ENCODE data around the gene EFCC1.

Gene EFCC1

DNA sequence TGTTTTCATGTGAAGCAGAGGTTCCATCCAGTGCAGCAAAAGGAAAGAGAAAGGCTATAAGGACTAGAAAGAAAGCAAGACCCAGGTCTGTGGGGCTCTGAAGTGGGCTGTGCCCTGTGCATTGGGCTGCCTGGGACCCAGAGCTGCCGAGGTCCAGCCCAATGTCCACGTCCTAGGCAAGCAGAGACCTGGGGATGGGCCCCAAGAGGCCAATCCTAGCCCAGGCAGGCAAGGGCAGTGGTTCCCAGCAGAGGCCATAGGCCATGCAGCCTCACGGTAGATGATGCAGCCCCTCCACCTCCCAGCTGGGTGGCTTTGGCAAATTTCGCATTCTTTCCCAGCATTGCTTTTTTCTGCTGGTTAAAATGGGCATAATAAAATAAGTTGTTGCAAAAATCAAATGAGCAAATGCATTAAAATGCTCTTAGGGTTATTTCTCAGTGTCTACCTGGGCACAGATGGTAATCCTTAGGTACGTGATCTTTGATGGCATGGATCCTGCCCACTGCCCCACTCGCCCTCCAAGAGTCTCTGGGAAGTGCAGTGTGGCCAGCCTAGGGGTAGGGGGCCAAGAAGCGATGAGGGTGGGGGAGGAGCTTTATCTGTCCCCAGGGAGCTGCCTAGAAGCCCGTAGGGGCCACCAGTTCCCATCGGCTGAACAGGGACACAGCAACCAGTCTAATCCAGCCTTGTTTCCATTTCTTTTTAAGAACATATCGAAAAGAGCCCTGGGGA is 37.2 kb downstream of the EFCC1 start:
- Mint-ChIP-seq H3K9me3 (peaks cover 14% of the 10 kb centered on the region), H3K4me3 (no peak overlapping the region), H3K27ac (peak overlapping the region in 1 of 3 experiments; percentile 31), H3K36me3 (ENCODE audit: low read depth) (no peaks in the 10 kb centered on the region), H3K27me3 (ENCODE audit: low read depth) (peaks cover 6% of the 10 kb centered on the region), H3K4me1 (peaks cover 14% of the 10 kb centered on the region)
- TF ChIP-seq, protein P1, sequence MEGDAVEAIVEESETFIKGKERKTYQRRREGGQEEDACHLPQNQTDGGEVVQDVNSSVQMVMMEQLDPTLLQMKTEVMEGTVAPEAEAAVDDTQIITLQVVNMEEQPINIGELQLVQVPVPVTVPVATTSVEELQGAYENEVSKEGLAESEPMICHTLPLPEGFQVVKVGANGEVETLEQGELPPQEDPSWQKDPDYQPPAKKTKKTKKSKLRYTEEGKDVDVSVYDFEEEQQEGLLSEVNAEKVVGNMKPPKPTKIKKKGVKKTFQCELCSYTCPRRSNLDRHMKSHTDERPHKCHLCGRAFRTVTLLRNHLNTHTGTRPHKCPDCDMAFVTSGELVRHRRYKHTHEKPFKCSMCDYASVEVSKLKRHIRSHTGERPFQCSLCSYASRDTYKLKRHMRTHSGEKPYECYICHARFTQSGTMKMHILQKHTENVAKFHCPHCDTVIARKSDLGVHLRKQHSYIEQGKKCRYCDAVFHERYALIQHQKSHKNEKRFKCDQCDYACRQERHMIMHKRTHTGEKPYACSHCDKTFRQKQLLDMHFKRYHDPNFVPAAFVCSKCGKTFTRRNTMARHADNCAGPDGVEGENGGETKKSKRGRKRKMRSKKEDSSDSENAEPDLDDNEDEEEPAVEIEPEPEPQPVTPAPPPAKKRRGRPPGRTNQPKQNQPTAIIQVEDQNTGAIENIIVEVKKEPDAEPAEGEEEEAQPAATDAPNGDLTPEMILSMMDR (IDR thresholded peaks at IDR 0.05; ENCODE audit: unreplicated experiment in 3 of 3), result no peak

DNA sequence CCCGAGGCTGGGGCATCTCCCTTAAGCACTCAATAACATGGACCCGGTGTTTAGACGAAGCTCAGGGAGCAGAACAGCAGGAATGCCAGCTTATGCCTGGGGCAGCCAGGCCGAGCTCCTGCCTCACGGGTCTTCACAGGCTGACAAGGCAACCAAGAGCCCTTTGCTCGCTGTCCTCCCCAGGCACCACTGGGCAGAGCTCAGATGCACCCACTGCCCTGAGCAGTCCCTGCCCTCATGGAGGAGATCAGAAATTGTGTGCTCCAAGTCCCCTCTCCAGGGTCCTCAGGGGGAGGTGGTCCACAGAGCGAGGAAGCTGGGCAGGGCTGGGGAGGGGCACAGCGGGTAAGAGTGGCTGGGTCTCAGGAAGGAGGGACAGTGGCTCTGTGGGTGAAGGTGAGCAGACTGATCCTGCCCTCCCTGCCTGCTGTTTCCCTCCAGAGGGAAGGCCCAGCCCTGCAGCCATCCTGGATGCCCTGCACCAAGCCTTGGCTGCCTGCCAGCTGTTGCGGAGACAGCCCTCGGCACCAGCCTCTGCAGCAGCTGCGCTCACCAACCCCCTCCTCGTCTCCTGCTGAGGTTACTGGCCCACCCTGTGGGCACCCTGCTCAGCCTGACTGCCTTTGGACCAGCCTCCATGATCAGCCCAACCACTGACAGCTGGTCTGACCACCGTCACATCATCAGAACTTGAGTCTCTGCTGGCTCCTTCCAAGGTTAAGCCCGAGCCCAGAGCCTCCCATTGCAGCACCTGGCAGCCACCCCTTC is 38.4 kb downstream of the EFCC1 start:
- peaks cover 14% of the 10 kb centered on the region for H3K4me1 Mint-ChIP-seq
- H3K4me3 Mint-ChIP-seq, result no peak overlapping the region
- peak overlapping the region in 2 of 3 experiments; percentile 14 to 39 for H3K27ac Mint-ChIP-seq
- peaks cover 6% of the 10 kb centered on the region for H3K27me3 Mint-ChIP-seq (ENCODE audit: low read depth)
- no peaks in the 10 kb centered on the region for H3K36me3 Mint-ChIP-seq (ENCODE audit: low read depth)
- TF ChIP-seq, protein P1 (IDR thresholded peaks at IDR 0.05; ENCODE audit: unreplicated experiment in 3 of 3), result no peak
- H3K9me3 Mint-ChIP-seq, result peaks cover 20% of the 10 kb centered on the region

GRCh38 chr3:129040039-129040336 is 38.9 kb downstream of the EFCC1 start:
- Mint-ChIP-seq H3K36me3 (ENCODE audit: low read depth) (no peaks in the 10 kb centered on the region), H3K27me3 (ENCODE audit: low read depth) (peaks cover 6% of the 10 kb centered on the region), H3K9me3 (peaks cover 25% of the 10 kb centered on the region), H3K27ac (peak overlapping the region in 1 of 3 experiments; percentile 14), H3K4me3 (no peak overlapping the region), H3K4me1 (peaks cover 9% of the 10 kb centered on the region)
- TF ChIP-seq, protein P1 (IDR thresholded peaks at IDR 0.05; ENCODE audit: unreplicated experiment in 3 of 3), result no peak

- peaks cover 25% of the 10 kb centered on the region for H3K9me3 Mint-ChIP-seq
- H3K4me1 Mint-ChIP-seq, result peaks cover 5% of the 10 kb centered on the region
- H3K27ac Mint-ChIP-seq, result no peak overlapping the region
- TF ChIP-seq, protein P1 (IDR thresholded peaks at IDR 0.05; ENCODE audit: unreplicated experiment in 3 of 3), result no peak
- peaks cover 6% of the 10 kb centered on the region for H3K27me3 Mint-ChIP-seq (ENCODE audit: low read depth)
- no peaks in the 10 kb centered on the region for H3K36me3 Mint-ChIP-seq (ENCODE audit: low read depth)
- H3K4me3 Mint-ChIP-seq, result no peak overlapping the region
Observed at GRCh38 chr3:129040579-129041300, 39.6 kb downstream of the EFCC1 start.

DNA sequence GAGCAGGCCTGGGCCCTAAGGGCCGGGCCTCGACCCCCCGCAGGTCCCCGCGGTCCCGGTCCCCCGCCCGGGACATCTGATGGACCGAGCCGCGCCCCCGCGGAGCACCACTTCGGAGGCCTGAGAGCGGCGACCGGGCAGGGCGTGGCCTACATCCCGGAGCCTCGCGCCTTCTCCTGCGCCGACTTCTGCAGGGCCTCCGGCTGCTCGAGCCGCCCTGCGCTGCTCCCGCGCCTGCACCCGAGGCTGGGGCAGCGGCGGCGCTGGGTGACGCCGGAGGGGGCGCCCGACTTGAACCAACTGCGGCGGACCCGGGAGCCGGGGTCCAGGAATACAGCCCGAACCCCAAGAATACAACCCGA is 44.6 kb downstream of the EFCC1 start:
- Mint-ChIP-seq H3K4me1 (no peaks in the 10 kb centered on the region), H3K27ac (no peak overlapping the region), H3K9me3 (peaks cover 34% of the 10 kb centered on the region), H3K27me3 (ENCODE audit: low read depth) (peaks cover 4% of the 10 kb centered on the region), H3K4me3 (no peak overlapping the region), H3K36me3 (ENCODE audit: low read depth) (no peaks in the 10 kb centered on the region)
- TF ChIP-seq, protein P1 (IDR thresholded peaks at IDR 0.05; ENCODE audit: unreplicated experiment in 3 of 3), result no peak
